ENCODE results near the gene C1S. TPM values are rescaled to one million over a fixed set of nuclear protein-coding genes. Genes with fewer than 3 reads are reported as not detected.

The C1S gene
- total RNA-seq, 5 donors from 2014 or later (not counting 1 experiment from before 2014, with no cell fraction given): 1.5 to 5.0 (median 4.5) TPM

GRCh38 chr12:7114851-7115250 lies 54.3 kb downstream of the C1S start:
- WGBS (ENCODE audit: insufficient coverage): 92% methylated on average over 6 of the region's 6 CpGs
- H3K27me3 Mint-ChIP-seq: no peaks in the 10 kb centered on the region
- no peaks in the 10 kb centered on the region for H3K9me3 Mint-ChIP-seq
- Histone ChIP-seq H3K27ac (ENCODE audit: low read length) (no peak overlapping the region), H3K9me3 (no peaks in the 10 kb centered on the region), H3K4me3 (ENCODE audit: control insufficient read depth in 1 of 2, extremely low read depth in 1 of 2, low read length in 1 of 2) (no peak overlapping the region), H3K36me3 (ENCODE audit: control insufficient read depth in 2 of 2, extremely low read depth in 1 of 2, insufficient read depth in 1 of 2, low read length in 1 of 2) (peaks cover 0 to 25% of the 10 kb centered on the region in 2 donors), H3K27me3 (replicated peaks in 1 of 2; ENCODE audit: control insufficient read depth in 2 of 2, extremely low read depth in 1 of 2, insufficient read depth in 2 of 2, low read length in 1 of 2) (no peaks in the 10 kb centered on the region), H3K4me1 (ENCODE audit: control insufficient read depth in 1 of 2, extremely low read depth in 1 of 2, insufficient read depth in 2 of 2, low read length in 2 of 2) (peaks cover 2 to 10% of the 10 kb centered on the region in 2 experiments)
- no peak for ATAC-seq (replicated peaks in 1 of 4)
- ChIA-PET CTCF (no interaction called here), POLR2A (no interaction called here)
- H3K4me3 Mint-ChIP-seq: no peak overlapping the region
- H3K4me1 Mint-ChIP-seq: peaks cover 6 to 9% (median 6%) of the 10 kb centered on the region in 3 donors
- peaks cover 33% of the 10 kb centered on the region for H3K36me3 Mint-ChIP-seq
- H3K27ac Mint-ChIP-seq: no peak overlapping the region
- DNase-seq: no peak

GRCh38 chr12:7116196-7116595 lies 55.7 kb downstream of the C1S start:
- DNase-seq (no peak), ATAC-seq (replicated peaks in 1 of 4) (no peak)
- H3K36me3 ChIP-seq (ENCODE audit: control insufficient read depth in 2 of 2, extremely low read depth in 1 of 2, insufficient read depth in 1 of 2, low read length in 1 of 2): peaks cover 0 to 25% of the 10 kb centered on the region in 2 donors
- Mint-ChIP-seq H3K27me3 (no peaks in the 10 kb centered on the region), H3K4me1 (peaks cover 5 to 9% (median 5%) of the 10 kb centered on the region in 3 donors), H3K9me3 (no peaks in the 10 kb centered on the region), H3K4me3 (no peak overlapping the region), H3K27ac (no peak overlapping the region), H3K36me3 (peaks cover 33% of the 10 kb centered on the region)
- no peak overlapping the region for H3K27ac ChIP-seq (ENCODE audit: low read length)
- peaks cover 2 to 6% of the 10 kb centered on the region in 2 experiments for H3K4me1 ChIP-seq (ENCODE audit: control insufficient read depth in 1 of 2, extremely low read depth in 1 of 2, insufficient read depth in 2 of 2, low read length in 2 of 2)
- no peaks in the 10 kb centered on the region for H3K27me3 ChIP-seq (replicated peaks in 1 of 2; ENCODE audit: control insufficient read depth in 2 of 2, extremely low read depth in 1 of 2, insufficient read depth in 2 of 2, low read length in 1 of 2)
- CTCF ChIA-PET: interaction anchor here in 1 of 2 donors (0.6 kb wide), 1 partner anchor 247 kb away, joined by 3 read pairs; no protein-coding TSS in a partner anchor
- whole genome bisulfite sequencing (ENCODE audit: insufficient coverage): no CpG with 5 or more reads among the region's 3 CpGs
- H3K4me3 ChIP-seq (ENCODE audit: control insufficient read depth in 1 of 2, extremely low read depth in 1 of 2, low read length in 1 of 2): no peak overlapping the region
- no peaks in the 10 kb centered on the region for H3K9me3 ChIP-seq
- POLR2A ChIA-PET: interaction anchor here in 1 of 2 donors (0.6 kb wide), 1 partner anchor 64 kb away, joined by 3 read pairs; no protein-coding TSS in a partner anchor

- peaks cover 2 to 6% of the 10 kb centered on the region in 2 experiments for H3K4me1 ChIP-seq (ENCODE audit: control insufficient read depth in 1 of 2, extremely low read depth in 1 of 2, insufficient read depth in 2 of 2, low read length in 2 of 2)
- ATAC-seq (replicated peaks in 1 of 4) (no peak), DNase-seq (no peak)
- ChIA-PET POLR2A (no interaction called here), CTCF (no interaction called here)
- Mint-ChIP-seq H3K36me3 (peaks cover 33% of the 10 kb centered on the region), H3K27me3 (no peaks in the 10 kb centered on the region), H3K27ac (no peak overlapping the region), H3K9me3 (no peaks in the 10 kb centered on the region), H3K4me1 (peaks cover 5 to 9% (median 5%) of the 10 kb centered on the region in 3 donors), H3K4me3 (no peak overlapping the region)
- no peak overlapping the region for H3K27ac ChIP-seq (ENCODE audit: low read length)
- no peaks in the 10 kb centered on the region for H3K27me3 ChIP-seq (replicated peaks in 1 of 2; ENCODE audit: control insufficient read depth in 2 of 2, extremely low read depth in 1 of 2, insufficient read depth in 2 of 2, low read length in 1 of 2)
- no peak overlapping the region for H3K4me3 ChIP-seq (ENCODE audit: control insufficient read depth in 1 of 2, extremely low read depth in 1 of 2, low read length in 1 of 2)
- WGBS (ENCODE audit: insufficient coverage): 97% methylated on average over 9 of the region's 9 CpGs
- H3K36me3 ChIP-seq (ENCODE audit: control insufficient read depth in 2 of 2, extremely low read depth in 1 of 2, insufficient read depth in 1 of 2, low read length in 1 of 2): peaks cover 0 to 25% of the 10 kb centered on the region in 2 donors
- H3K9me3 ChIP-seq: no peaks in the 10 kb centered on the region
Measured at GRCh38 chr12:7116916-7117315, 56.4 kb downstream of the C1S start.

- CTCF ChIA-PET: no interaction called here
Measured at GRCh38 chr12:7117670-7118069, 57.2 kb downstream of the C1S start.

GRCh38 chr12:7118881-7119280 lies 58.4 kb downstream of the C1S start:
- Mint-ChIP-seq H3K27ac (no peak overlapping the region), H3K4me1 (peaks cover 0 to 3% (median 0%) of the 10 kb centered on the region in 3 donors), H3K4me3 (no peak overlapping the region), H3K27me3 (no peaks in the 10 kb centered on the region), H3K9me3 (no peaks in the 10 kb centered on the region), H3K36me3 (peaks cover 29% of the 10 kb centered on the region)
- WGBS (ENCODE audit: insufficient coverage): 88% methylated on average over 1 of the region's 3 CpGs
- POLR2A ChIA-PET: no interaction called here
- Histone ChIP-seq H3K36me3 (ENCODE audit: control insufficient read depth in 2 of 2, extremely low read depth in 1 of 2, insufficient read depth in 1 of 2, low read length in 1 of 2) (peaks cover 0 to 25% of the 10 kb centered on the region in 2 donors), H3K27ac (ENCODE audit: low read length) (no peak overlapping the region), H3K9me3 (no peaks in the 10 kb centered on the region), H3K27me3 (replicated peaks in 1 of 2; ENCODE audit: control insufficient read depth in 2 of 2, extremely low read depth in 1 of 2, insufficient read depth in 2 of 2, low read length in 1 of 2) (no peaks in the 10 kb centered on the region), H3K4me1 (ENCODE audit: control insufficient read depth in 1 of 2, extremely low read depth in 1 of 2, insufficient read depth in 2 of 2, low read length in 2 of 2) (no peaks in the 10 kb centered on the region), H3K4me3 (ENCODE audit: control insufficient read depth in 1 of 2, extremely low read depth in 1 of 2, low read length in 1 of 2) (no peak overlapping the region)
- CTCF ChIA-PET: interaction anchor here in 1 of 2 donors (0.9 kb wide), 1 partner anchor 22 kb away, joined by 3 read pairs; no protein-coding TSS in a partner anchor
- DNase-seq (no peak), ATAC-seq (replicated peaks in 1 of 4) (no peak)

More at GRCh38 chr12:7117670-7118069, 57.2 kb downstream of the C1S start:
- Mint-ChIP-seq H3K4me1 (peaks cover 5 to 9% (median 5%) of the 10 kb centered on the region in 3 donors), H3K27me3 (no peaks in the 10 kb centered on the region), H3K9me3 (no peaks in the 10 kb centered on the region), H3K36me3 (peaks cover 33% of the 10 kb centered on the region), H3K27ac (no peak overlapping the region), H3K4me3 (no peak overlapping the region)
- POLR2A ChIA-PET: no interaction called here
- DNase-seq (no peak), ATAC-seq (replicated peaks in 1 of 4) (no peak)
- no peak overlapping the region for H3K4me3 ChIP-seq (ENCODE audit: control insufficient read depth in 1 of 2, extremely low read depth in 1 of 2, low read length in 1 of 2)
- H3K36me3 ChIP-seq (ENCODE audit: control insufficient read depth in 2 of 2, extremely low read depth in 1 of 2, insufficient read depth in 1 of 2, low read length in 1 of 2): peaks cover 0 to 25% of the 10 kb centered on the region in 2 donors
- peaks cover 2 to 6% of the 10 kb centered on the region in 2 experiments for H3K4me1 ChIP-seq (ENCODE audit: control insufficient read depth in 1 of 2, extremely low read depth in 1 of 2, insufficient read depth in 2 of 2, low read length in 2 of 2)
- H3K9me3 ChIP-seq: no peaks in the 10 kb centered on the region
- H3K27ac ChIP-seq (ENCODE audit: low read length): no peak overlapping the region
- no peaks in the 10 kb centered on the region for H3K27me3 ChIP-seq (replicated peaks in 1 of 2; ENCODE audit: control insufficient read depth in 2 of 2, extremely low read depth in 1 of 2, insufficient read depth in 2 of 2, low read length in 1 of 2)
- 86% methylated on average over 1 of the region's 3 CpGs for WGBS (ENCODE audit: insufficient coverage)

- DNase-seq: no peak
- ChIA-PET POLR2A (no interaction called here), CTCF (no interaction called here)
- Histone ChIP-seq H3K27ac (ENCODE audit: low read length) (no peak overlapping the region), H3K4me3 (ENCODE audit: control insufficient read depth in 1 of 2, extremely low read depth in 1 of 2, low read length in 1 of 2) (no peak overlapping the region), H3K27me3 (replicated peaks in 1 of 2; ENCODE audit: control insufficient read depth in 2 of 2, extremely low read depth in 1 of 2, insufficient read depth in 2 of 2, low read length in 1 of 2) (no peaks in the 10 kb centered on the region), H3K9me3 (no peaks in the 10 kb centered on the region), H3K36me3 (ENCODE audit: control insufficient read depth in 2 of 2, extremely low read depth in 1 of 2, insufficient read depth in 1 of 2, low read length in 1 of 2) (peaks cover 0 to 17% of the 10 kb centered on the region in 2 donors), H3K4me1 (ENCODE audit: control insufficient read depth in 1 of 2, extremely low read depth in 1 of 2, insufficient read depth in 2 of 2, low read length in 2 of 2) (no peaks in the 10 kb centered on the region)
- WGBS (ENCODE audit: insufficient coverage): 93% methylated on average over 5 of the region's 5 CpGs
- H3K27ac Mint-ChIP-seq: no peak overlapping the region
- H3K4me1 Mint-ChIP-seq: no peaks in the 10 kb centered on the region
- no peak for ATAC-seq (replicated peaks in 1 of 4)
- H3K9me3 Mint-ChIP-seq: no peaks in the 10 kb centered on the region
- H3K4me3 Mint-ChIP-seq: no peak overlapping the region
- peaks cover 24% of the 10 kb centered on the region for H3K36me3 Mint-ChIP-seq
- H3K27me3 Mint-ChIP-seq: no peaks in the 10 kb centered on the region
Measured at GRCh38 chr12:7120166-7120565, 59.6 kb downstream of the C1S start.
